Neural progenitor cell (in vitro differentiated cells): ENCODE measurements around the gene WDR7. TPM values are rescaled to one million over a fixed set of nuclear protein-coding genes. Genes with fewer than 3 reads are reported as not detected.

Experiments
- DNase-seq: peaks from one replicate; pipeline ENCODE4 v3.0.0-alpha.2; 2016; ENCODE audit warnings: low spot score
- H2AFZ ChIP-seq: fragments of 200-600 bp; sonication (generic); replicated peaks from 2 replicates; pipeline ENCODE4 v1.6.1; 2016; ENCODE audit warnings: antibody characterized with exemption
- H3F3A ChIP-seq: fragments of 200-600 bp; sonication (generic); 2 replicates; pipeline ENCODE4 v1.6.1; 2016; ENCODE audit warnings: antibody characterized with exemption, low read depth
- H3K27ac ChIP-seq: fragments of 200-600 bp; sonication (generic); 2 replicates; pipeline ENCODE4 v1.5.1; 2016; ENCODE audit warnings: mild to moderate bottlenecking
- H3K27me3 ChIP-seq: fragments of 200-600 bp; sonication (generic); 2 replicates; pipeline ENCODE4 v1.6.1; 2016; ENCODE audit warnings: mild to moderate bottlenecking, moderate library complexity
- H3K36me3 ChIP-seq: fragments of 200-600 bp; sonication (generic); 2 replicates; pipeline ENCODE4 v1.5.1; 2016
- H3K4me1 ChIP-seq: fragments of 200-600 bp; sonication (generic); 2 replicates; pipeline ENCODE4 v1.6.1; 2016; ENCODE audit warnings: mixed run types
- H3K4me2 ChIP-seq: fragments of 200-600 bp; sonication (generic); 2 replicates; pipeline ENCODE4 v1.6.1; 2016
- H3K4me3 ChIP-seq: fragments of 200-600 bp; sonication (generic); 2 replicates; pipeline ENCODE4 v1.5.1; 2016
- H3K79me2 ChIP-seq: fragments of 200-600 bp; sonication (generic); 2 replicates; pipeline ENCODE4 v1.6.1; 2016; ENCODE audit warnings: low read depth
- H3K9ac ChIP-seq: fragments of 200-600 bp; sonication (generic); 2 replicates; pipeline ENCODE4 v1.6.1; 2016
- H3K9me3 ChIP-seq: fragments of 200-600 bp; sonication (generic); 2 replicates; pipeline ENCODE4 v1.5.1; 2016; ENCODE audit warnings: low read depth
- H4K20me1 ChIP-seq: fragments of 200-600 bp; sonication (generic); 2 replicates; pipeline ENCODE4 v1.6.1; 2016; ENCODE audit warnings: low read depth
- H3K27ac Mint-ChIP-seq: 3 replicates; pipeline ENCODE4 v1.8.0; 2021; ENCODE audit warnings: mixed read lengths
- H3K27me3 Mint-ChIP-seq: 2 replicates; pipeline ENCODE4 v1.8.0; 2022; ENCODE audit warnings: low read depth, mild to moderate bottlenecking, inconsistent platforms, moderate library complexity, mixed read lengths; ENCODE audit not compliant: insufficient read depth
- H3K36me3 Mint-ChIP-seq: 3 replicates; pipeline ENCODE4 v1.8.0; 2021; ENCODE audit warnings: mixed read lengths
- H3K4me1 Mint-ChIP-seq: 3 replicates; pipeline ENCODE4 v1.8.0; 2021; ENCODE audit warnings: mixed read lengths
- H3K4me3 Mint-ChIP-seq: 3 replicates; pipeline ENCODE4 v1.8.0; 2021; ENCODE audit warnings: mild to moderate bottlenecking, moderate library complexity, mixed read lengths
- H3K9me3 Mint-ChIP-seq: 3 replicates; pipeline ENCODE4 v1.8.0; 2020; ENCODE audit warnings: mixed read lengths
- CTCF ChIP-seq: fragments of 200-600 bp; sonication (generic); IDR thresholded peaks from 2 replicates; pipeline ENCODE4 v1.5.1; 2017; ENCODE audit warnings: antibody characterized with exemption, mild to moderate bottlenecking
- EZH2 ChIP-seq: fragments of 200-600 bp; sonication (generic); IDR thresholded peaks from 2 replicates; pipeline ENCODE4 v1.6.1; 2017; ENCODE audit warnings: antibody characterized with exemption, mild to moderate bottlenecking, moderate library complexity
- EZH2phosphoT487 ChIP-seq: fragments of 200-600 bp; sonication (generic); IDR thresholded peaks from 2 replicates; pipeline ENCODE4 v1.6.1; 2017; ENCODE audit warnings: antibody characterized with exemption
- total RNA-seq: library from RNA; depleted of rRNA; stranded (reverse); fragments of >200 nt; gene quantifications from 2 replicates; pipeline ENCODE4 v1.2.3, GENCODE V29; 2015; ENCODE audit warnings: low replicate concordance

The WDR7 gene
- total RNA-seq, 1 donor from 2014 or later = 12.3 TPM

- H3K9me3 ChIP-seq = no peaks in the 10 kb centered on the region
- no peak for DNase-seq
- H2AFZ ChIP-seq = no peak overlapping the region
- no peak overlapping the region for H3K4me2 ChIP-seq
- H3K4me1 ChIP-seq = no peaks in the 10 kb centered on the region
- no peaks in the 10 kb centered on the region for H3K9me3 Mint-ChIP-seq
- no peak overlapping the region for H3K4me3 ChIP-seq
- H3K79me2 ChIP-seq = no peaks in the 10 kb centered on the region
- no peak overlapping the region for H3K4me3 Mint-ChIP-seq
- no peaks in the 10 kb centered on the region for H3K27me3 ChIP-seq
- H3K9ac ChIP-seq = no peak overlapping the region
- H3K36me3 ChIP-seq = no peaks in the 10 kb centered on the region
- peaks cover 2% of the 10 kb centered on the region for H3K36me3 Mint-ChIP-seq
- TF ChIP-seq EZH2 = no peak
- no peak for TF ChIP-seq CTCF
- TF ChIP-seq EZH2phosphoT487 = no peak
- no peaks in the 10 kb centered on the region for H3K4me1 Mint-ChIP-seq
- H4K20me1 ChIP-seq = no peaks in the 10 kb centered on the region
- no peak overlapping the region for H3K27ac Mint-ChIP-seq
- H3K27ac ChIP-seq = no peak overlapping the region
- no peaks in the 10 kb centered on the region for H3K27me3 Mint-ChIP-seq
- H3F3A ChIP-seq = no peaks in the 10 kb centered on the region
These were observed 372.2 kb downstream of the WDR7 start for GRCh38 chr18:57023275-57023882.

- TF ChIP-seq EZH2phosphoT487 (no peak), CTCF (no peak), EZH2 (no peak)
- no peak overlapping the region for H3K9ac ChIP-seq
- H3K4me2 ChIP-seq = no peak overlapping the region
These were observed 374.4 kb downstream of the WDR7 start for GRCh38 chr18:57025540-57025939.

GRCh38 chr18:57026316-57026715 is 375.2 kb downstream of the WDR7 start:
- Histone ChIP-seq H3K4me2 (no peak overlapping the region), H3K9ac (no peak overlapping the region), H3K79me2 (no peaks in the 10 kb centered on the region), H3K4me1 (no peaks in the 10 kb centered on the region), H4K20me1 (no peaks in the 10 kb centered on the region), H3K4me3 (no peak overlapping the region), H3K27me3 (no peaks in the 10 kb centered on the region), H3F3A (no peaks in the 10 kb centered on the region), H3K36me3 (no peaks in the 10 kb centered on the region), H2AFZ (no peak overlapping the region), H3K9me3 (no peaks in the 10 kb centered on the region), H3K27ac (no peak overlapping the region)
- no peaks in the 10 kb centered on the region for H3K27me3 Mint-ChIP-seq
- no peak overlapping the region for H3K4me3 Mint-ChIP-seq
- H3K9me3 Mint-ChIP-seq = no peaks in the 10 kb centered on the region
- no peak for DNase-seq
- TF ChIP-seq CTCF = no peak
- no peak for TF ChIP-seq EZH2phosphoT487
- no peak for TF ChIP-seq EZH2
- no peak overlapping the region for H3K27ac Mint-ChIP-seq
- H3K36me3 Mint-ChIP-seq = peaks cover 2% of the 10 kb centered on the region
- H3K4me1 Mint-ChIP-seq = peaks cover 5% of the 10 kb centered on the region

More at GRCh38 chr18:57025540-57025939, 374.4 kb downstream of the WDR7 start:
- Histone ChIP-seq H2AFZ (no peak overlapping the region), H3K27ac (no peak overlapping the region), H3K9me3 (no peaks in the 10 kb centered on the region), H3K4me3 (no peak overlapping the region), H3K79me2 (no peaks in the 10 kb centered on the region), H3K36me3 (no peaks in the 10 kb centered on the region), H3K27me3 (no peaks in the 10 kb centered on the region), H3F3A (no peaks in the 10 kb centered on the region), H4K20me1 (no peaks in the 10 kb centered on the region), H3K4me1 (no peaks in the 10 kb centered on the region)
- Mint-ChIP-seq H3K4me3 (no peak overlapping the region), H3K36me3 (peaks cover 2% of the 10 kb centered on the region), H3K9me3 (no peaks in the 10 kb centered on the region), H3K27me3 (no peaks in the 10 kb centered on the region), H3K4me1 (peaks cover 4% of the 10 kb centered on the region), H3K27ac (no peak overlapping the region)
- DNase-seq = no peak
